Measurements from ENCODE around the gene SAXO2.

Gene SAXO2

DNA sequence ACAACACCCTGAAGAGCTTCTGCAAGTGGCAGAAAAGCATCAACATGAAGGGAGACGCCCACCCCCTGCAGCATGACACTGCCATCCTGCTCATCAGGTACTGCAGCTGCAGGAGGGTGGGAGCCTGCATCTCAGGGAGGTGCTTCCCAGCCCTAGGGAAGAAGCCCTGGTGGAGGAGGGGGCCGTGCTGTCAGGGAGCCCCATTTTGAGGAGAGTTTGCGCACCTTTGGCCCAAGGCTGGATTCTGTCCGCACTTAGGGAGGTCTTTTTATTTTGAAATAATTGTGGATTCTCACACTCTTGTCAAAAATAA, 42.1 kb downstream of the SAXO2 start:
- no peaks in the 10 kb centered on the region for H3F3A ChIP-seq (ENCODE audit: insufficient read depth)
- H3K4me2 ChIP-seq (ENCODE audit: low read depth, low read length, poor library complexity, severe bottlenecking) = no peak overlapping the region
- H3K9me2 ChIP-seq (replicated peaks; ENCODE audit: insufficient read depth, low read length) = no peaks in the 10 kb centered on the region
- no peak overlapping the region for H3K9ac ChIP-seq (ENCODE audit: low read length)
- no peak overlapping the region for H3K27ac ChIP-seq (ENCODE audit: low read depth, low read length)
- H3K27me3 ChIP-seq (ENCODE audit: low read length) = no peaks in the 10 kb centered on the region
- H2AFZ ChIP-seq (ENCODE audit: low read depth, low read length, severe bottlenecking) = no peak overlapping the region
- no peaks in the 10 kb centered on the region for H4K20me1 ChIP-seq (ENCODE audit: low read depth, low read length)
- no peaks in the 10 kb centered on the region for H3K36me3 ChIP-seq (ENCODE audit: low read length)
- no peak overlapping the region for H3K4me3 ChIP-seq (ENCODE audit: insufficient read depth, low read length, poor library complexity, severe bottlenecking)
- TF ChIP-seq EZH2phosphoT487 (conservative IDR thresholded peaks at IDR 0.05; ENCODE audit: low read length) = no peak
- TF ChIP-seq, protein P1, sequence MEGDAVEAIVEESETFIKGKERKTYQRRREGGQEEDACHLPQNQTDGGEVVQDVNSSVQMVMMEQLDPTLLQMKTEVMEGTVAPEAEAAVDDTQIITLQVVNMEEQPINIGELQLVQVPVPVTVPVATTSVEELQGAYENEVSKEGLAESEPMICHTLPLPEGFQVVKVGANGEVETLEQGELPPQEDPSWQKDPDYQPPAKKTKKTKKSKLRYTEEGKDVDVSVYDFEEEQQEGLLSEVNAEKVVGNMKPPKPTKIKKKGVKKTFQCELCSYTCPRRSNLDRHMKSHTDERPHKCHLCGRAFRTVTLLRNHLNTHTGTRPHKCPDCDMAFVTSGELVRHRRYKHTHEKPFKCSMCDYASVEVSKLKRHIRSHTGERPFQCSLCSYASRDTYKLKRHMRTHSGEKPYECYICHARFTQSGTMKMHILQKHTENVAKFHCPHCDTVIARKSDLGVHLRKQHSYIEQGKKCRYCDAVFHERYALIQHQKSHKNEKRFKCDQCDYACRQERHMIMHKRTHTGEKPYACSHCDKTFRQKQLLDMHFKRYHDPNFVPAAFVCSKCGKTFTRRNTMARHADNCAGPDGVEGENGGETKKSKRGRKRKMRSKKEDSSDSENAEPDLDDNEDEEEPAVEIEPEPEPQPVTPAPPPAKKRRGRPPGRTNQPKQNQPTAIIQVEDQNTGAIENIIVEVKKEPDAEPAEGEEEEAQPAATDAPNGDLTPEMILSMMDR (IDR thresholded peaks at IDR 0.05; ENCODE audit: insufficient read depth, low read length, poor library complexity, severe bottlenecking) = no peak
- no peaks in the 10 kb centered on the region for H3K79me2 ChIP-seq (ENCODE audit: insufficient read depth, low read length)
- no peaks in the 10 kb centered on the region for H3K9me3 ChIP-seq (ENCODE audit: insufficient read depth, low read length)

DNA sequence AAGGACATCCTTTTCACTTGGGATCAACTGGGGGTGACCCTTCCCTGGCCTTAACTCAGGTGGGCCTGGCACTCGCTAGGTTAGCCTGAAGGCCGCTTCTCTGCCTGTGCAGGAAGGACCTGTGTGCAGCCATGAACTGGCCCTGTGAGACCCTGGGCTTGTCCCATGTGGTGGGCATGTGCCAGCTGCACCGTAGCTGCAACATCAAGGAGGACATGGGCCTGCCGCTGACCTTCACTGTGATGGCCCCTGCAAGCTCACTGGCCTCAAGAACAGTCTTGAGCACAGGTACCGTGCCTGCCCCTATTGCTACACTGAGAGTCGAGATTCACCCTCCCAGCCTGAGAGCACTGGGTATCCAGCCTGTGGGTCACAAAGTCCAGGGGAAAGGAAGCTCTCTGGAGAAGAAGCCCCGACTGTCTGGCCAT, 43.0 kb downstream of the SAXO2 start:
- Histone ChIP-seq H3K9me3 (ENCODE audit: insufficient read depth, low read length) (no peaks in the 10 kb centered on the region), H3F3A (ENCODE audit: insufficient read depth) (no peaks in the 10 kb centered on the region), H3K27me3 (ENCODE audit: low read length) (no peaks in the 10 kb centered on the region), H3K27ac (ENCODE audit: low read depth, low read length) (no peak overlapping the region), H3K36me3 (ENCODE audit: low read length) (no peaks in the 10 kb centered on the region), H2AFZ (ENCODE audit: low read depth, low read length, severe bottlenecking) (no peak overlapping the region), H3K9ac (ENCODE audit: low read length) (no peak overlapping the region), H3K4me3 (ENCODE audit: insufficient read depth, low read length, poor library complexity, severe bottlenecking) (no peak overlapping the region), H3K9me2 (replicated peaks; ENCODE audit: insufficient read depth, low read length) (no peaks in the 10 kb centered on the region), H3K79me2 (ENCODE audit: insufficient read depth, low read length) (no peaks in the 10 kb centered on the region), H4K20me1 (ENCODE audit: low read depth, low read length) (no peaks in the 10 kb centered on the region), H3K4me2 (ENCODE audit: low read depth, low read length, poor library complexity, severe bottlenecking) (no peak overlapping the region)
- TF ChIP-seq, protein P1 (IDR thresholded peaks at IDR 0.05; ENCODE audit: insufficient read depth, low read length, poor library complexity, severe bottlenecking) = no peak

GRCh38 chr15:82306791-82307713, 44.4 kb downstream of the SAXO2 start:
- no peak overlapping the region for H2AFZ ChIP-seq (ENCODE audit: low read depth, low read length, severe bottlenecking)
- no peaks in the 10 kb centered on the region for H3K27me3 ChIP-seq (ENCODE audit: low read length)
- H3K9ac ChIP-seq (ENCODE audit: low read length) = no peak overlapping the region
- H3K27ac ChIP-seq (ENCODE audit: low read depth, low read length) = no peak overlapping the region
- no peaks in the 10 kb centered on the region for H3K79me2 ChIP-seq (ENCODE audit: insufficient read depth, low read length)
- H3K36me3 ChIP-seq (ENCODE audit: low read length) = no peaks in the 10 kb centered on the region
- TF ChIP-seq EZH2phosphoT487 (conservative IDR thresholded peaks at IDR 0.05; ENCODE audit: low read length) = no peak
- TF ChIP-seq, protein P1 (IDR thresholded peaks at IDR 0.05; ENCODE audit: insufficient read depth, low read length, poor library complexity, severe bottlenecking) = no peak
- H3K4me3 ChIP-seq (ENCODE audit: insufficient read depth, low read length, poor library complexity, severe bottlenecking) = no peak overlapping the region
- no peaks in the 10 kb centered on the region for H3F3A ChIP-seq (ENCODE audit: insufficient read depth)
- H3K9me2 ChIP-seq (replicated peaks; ENCODE audit: insufficient read depth, low read length) = no peaks in the 10 kb centered on the region
- H3K9me3 ChIP-seq (ENCODE audit: insufficient read depth, low read length) = no peaks in the 10 kb centered on the region
- no peaks in the 10 kb centered on the region for H4K20me1 ChIP-seq (ENCODE audit: low read depth, low read length)
- H3K4me2 ChIP-seq (ENCODE audit: low read depth, low read length, poor library complexity, severe bottlenecking) = no peak overlapping the region

Measured in SU-DHL-6 (cell line).